DOHH2 (cell line): ENCODE measurements around the gene ABHD1.

Source experiments
- H3F3A ChIP-seq: fragments of 200-600 bp; sonication (generic), shearing (Covaris generic); 2 replicates; pipeline ENCODE4 v1.6.0; 2016; ENCODE audit warnings: antibody characterized with exemption, mild to moderate bottlenecking; ENCODE audit not compliant: control insufficient read depth, insufficient read depth
- H3K27ac ChIP-seq: fragments of 200-600 bp; sonication (generic); 2 replicates; pipeline ENCODE4 v1.5.1; 2014; ENCODE audit warnings: low read depth, mild to moderate bottlenecking, low read length, moderate library complexity
- H3K27me3 ChIP-seq: fragments of 200-600 bp; sonication (generic); 2 replicates; pipeline ENCODE4 v1.6.1; 2014; ENCODE audit warnings: mild to moderate bottlenecking, low read length, mixed read lengths; ENCODE audit not compliant: control insufficient read depth
- H3K36me3 ChIP-seq: fragments of 200-600 bp; sonication (generic); 2 replicates; pipeline ENCODE4 v1.6.1; 2014; ENCODE audit warnings: mild to moderate bottlenecking, low read length, moderate library complexity, mixed read lengths; ENCODE audit not compliant: control insufficient read depth
- H3K4me1 ChIP-seq: fragments of 200-600 bp; sonication (generic); 2 replicates; pipeline ENCODE4 v1.6.1; 2014; ENCODE audit warnings: mild to moderate bottlenecking, low read length, mixed read lengths; ENCODE audit not compliant: control insufficient read depth
- H3K4me2 ChIP-seq: fragments of 200-600 bp; sonication (generic); 2 replicates; pipeline ENCODE4 v1.6.0; 2014; ENCODE audit warnings: mild to moderate bottlenecking, low read length, moderate library complexity
- H3K4me3 ChIP-seq: fragments of 200-600 bp; sonication (generic); 2 replicates; pipeline ENCODE4 v1.5.1; 2014; ENCODE audit warnings: mild to moderate bottlenecking, low read length, mixed read lengths
- H3K79me2 ChIP-seq: fragments of 200-600 bp; sonication (generic); 2 replicates; pipeline ENCODE4 v1.6.1; 2014; ENCODE audit warnings: mild to moderate bottlenecking, low read length, mixed read lengths; ENCODE audit not compliant: control insufficient read depth
- H3K9me2 ChIP-seq: fragments of 200-600 bp; sonication (generic); replicated peaks from 2 replicates; pipeline ENCODE4 v1.6.1; 2014; ENCODE audit warnings: mild to moderate bottlenecking, low read length, mixed read lengths; ENCODE audit not compliant: control insufficient read depth
- H3K9me3 ChIP-seq: fragments of 200-600 bp; sonication (generic); 2 replicates; pipeline ENCODE4 v1.6.1; 2014; ENCODE audit warnings: antibody characterized with exemption, low read length, mixed read lengths; ENCODE audit not compliant: control insufficient read depth, insufficient read depth
- H4K20me1 ChIP-seq: fragments of 200-600 bp; sonication (generic); 2 replicates; pipeline ENCODE4 v1.6.0; 2014; ENCODE audit warnings: low read depth, mild to moderate bottlenecking, antibody characterized with exemption, low read length, moderate library complexity; ENCODE audit not compliant: control insufficient read depth, insufficient read depth
- CTCF ChIP-seq: fragments of 200-600 bp; sonication (generic); IDR thresholded peaks from one replicate; pipeline ENCODE4 v1.5.1; 2014; ENCODE audit warnings: antibody characterized with exemption, mild to moderate bottlenecking, low read depth, low read length; ENCODE audit not compliant: poor library complexity, severe bottlenecking
- EZH2phosphoT487 ChIP-seq: fragments of 200-600 bp; sonication (generic); IDR thresholded peaks from 2 replicates; pipeline ENCODE4 v1.6.1; 2017; ENCODE audit warnings: borderline replicate concordance, mild to moderate bottlenecking, antibody characterized with exemption, low read length, moderate library complexity, mixed read lengths

ABHD1 gene

DNA sequence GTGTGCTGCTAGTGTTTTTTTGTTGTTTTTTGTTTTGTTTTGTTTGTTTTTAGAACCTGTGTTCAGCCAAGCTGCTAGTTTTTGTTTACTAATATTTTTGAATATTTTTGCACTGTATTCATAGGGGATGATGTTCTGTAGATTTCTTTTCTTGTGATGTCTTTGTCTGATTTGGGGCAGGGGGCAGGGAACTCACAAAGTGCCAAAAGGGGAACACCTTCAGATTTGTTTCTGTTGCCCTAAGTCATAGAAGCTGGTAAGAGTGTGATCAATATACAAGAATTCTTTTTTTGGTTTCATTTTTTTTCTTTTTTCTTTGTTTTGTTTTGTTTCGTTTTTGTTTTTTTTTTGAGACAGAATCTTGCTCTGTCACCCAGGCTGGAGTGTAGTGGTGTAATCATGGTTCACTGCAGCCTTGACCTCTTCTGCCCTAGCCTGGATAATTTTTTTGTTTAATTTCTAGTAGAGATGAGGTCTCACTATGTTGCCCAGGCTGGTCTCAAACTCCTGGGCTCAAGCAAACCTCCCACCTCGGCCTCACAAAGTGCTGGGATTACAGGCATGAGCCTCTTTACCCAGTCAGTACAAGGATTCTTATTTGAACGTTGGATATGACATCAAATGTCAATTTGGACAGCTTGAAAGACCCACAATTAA is 55.9 kb downstream of the ABHD1 start:
- Histone ChIP-seq H3K9me3 (no peaks in the 10 kb centered on the region), H3K27ac (no peak overlapping the region), H3K4me3 (no peak overlapping the region), H3F3A (no peaks in the 10 kb centered on the region; the same call in 1 of the 2 replicates), H3K79me2 (no peaks in the 10 kb centered on the region), H4K20me1 (no peaks in the 10 kb centered on the region), H3K4me2 (peak overlapping the region; percentile 12; the same call in 1 of the 2 replicates), H3K4me1 (peaks cover 33% of the 10 kb centered on the region), H3K27me3 (no peaks in the 10 kb centered on the region), H3K9me2 (no peaks in the 10 kb centered on the region), H3K36me3 (no peaks in the 10 kb centered on the region)
- TF ChIP-seq CTCF (no peak), EZH2phosphoT487 (no peak)
